NCI-H524 (cell line): ENCODE results near the gene CFAP52.
"Not testable (repeated sequence)": the region's sequence is repeated elsewhere in the genome, so short reads cannot be mapped to it uniquely, and the experiment has no call there.

ENCODE experiments used
- DNase-seq, 2 experiments: peaks; one replicate each; lab custom pipeline; 2025; lab: John Stamatoyannopoulos, UW

The CFAP52 gene

DNA sequence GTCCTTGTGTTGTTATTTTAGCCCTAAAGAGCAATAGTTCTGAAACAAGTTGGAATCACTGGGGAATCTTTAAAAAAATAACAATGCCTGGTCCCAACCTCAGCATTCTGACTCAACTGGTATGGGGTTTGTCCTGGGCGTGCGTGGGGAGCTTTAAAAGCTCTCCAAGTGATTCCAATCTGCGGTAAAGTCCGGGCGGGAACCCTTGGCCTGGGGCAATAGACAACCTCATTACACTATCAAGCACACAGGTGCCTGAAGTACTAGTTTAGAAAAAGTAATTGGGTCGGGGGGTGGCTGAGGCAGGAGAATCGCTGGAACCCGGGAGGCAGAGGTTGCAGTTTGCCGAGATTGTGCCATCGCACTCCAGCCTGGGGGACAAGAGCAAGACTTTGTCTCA is 5.2 kb upstream of the CFAP52 start:
- DNase-seq = no peak

DNA sequence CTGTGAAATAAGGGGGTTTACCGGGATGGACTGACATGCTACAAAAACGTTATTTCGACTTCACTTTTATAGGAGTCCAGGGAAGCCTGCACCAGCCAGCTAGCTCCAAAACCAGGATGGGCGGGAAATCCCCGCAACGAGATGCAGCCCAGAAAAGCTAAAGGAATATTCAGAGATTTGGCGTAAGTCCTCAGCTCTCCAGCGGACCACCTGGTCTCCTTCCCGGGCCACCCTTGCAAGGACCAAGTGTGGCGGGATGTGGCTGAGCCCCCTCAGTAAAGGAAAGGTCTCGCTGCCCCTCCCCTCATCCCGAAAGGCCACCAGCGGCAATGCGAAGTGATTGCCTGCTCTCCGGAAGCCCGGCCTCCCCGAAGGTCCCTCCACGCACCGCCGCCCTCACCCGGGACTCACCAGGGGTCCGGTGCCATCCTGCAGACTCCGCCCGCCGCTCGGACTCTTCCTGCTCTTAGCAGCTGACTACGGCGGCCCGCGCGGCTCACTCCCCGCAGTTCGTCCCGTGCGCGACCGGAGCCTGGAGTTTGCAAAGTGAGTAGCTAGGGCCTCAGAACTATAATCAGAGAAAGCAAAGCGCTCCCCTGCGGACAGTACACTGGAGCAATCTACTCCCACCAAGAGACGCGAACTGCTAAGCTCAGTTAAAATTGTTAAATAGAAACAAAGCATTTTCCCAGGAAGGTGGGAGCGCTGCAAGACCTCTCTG is 901 bp upstream of the CFAP52 start, which contains the start of gene STX8:
TSS of gene STX8 (minus strand) at position 440 of the 721 bp plus-strand sequence. CDS start at position 428, 12 bp downstream.
- DNase-seq = peak; percentile 64 to 86

DNA sequence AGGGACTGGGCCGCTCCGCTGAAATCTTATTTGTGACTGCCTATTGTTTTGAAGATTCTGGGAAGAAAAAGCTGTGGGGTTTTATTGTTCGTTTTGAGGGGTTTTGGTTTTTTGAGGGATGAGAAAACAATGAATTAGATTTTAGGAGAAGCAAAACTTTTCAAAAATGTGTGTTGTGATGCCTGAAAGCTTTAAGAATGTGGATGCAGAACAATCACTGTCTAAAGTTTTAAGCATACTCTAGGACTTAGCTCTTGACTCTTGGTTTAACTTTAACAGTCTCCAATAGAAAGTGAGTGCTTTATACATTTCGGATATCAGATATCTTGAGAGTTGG is 899 bp downstream of the CFAP52 start:
- no peak for DNase-seq

DNA sequence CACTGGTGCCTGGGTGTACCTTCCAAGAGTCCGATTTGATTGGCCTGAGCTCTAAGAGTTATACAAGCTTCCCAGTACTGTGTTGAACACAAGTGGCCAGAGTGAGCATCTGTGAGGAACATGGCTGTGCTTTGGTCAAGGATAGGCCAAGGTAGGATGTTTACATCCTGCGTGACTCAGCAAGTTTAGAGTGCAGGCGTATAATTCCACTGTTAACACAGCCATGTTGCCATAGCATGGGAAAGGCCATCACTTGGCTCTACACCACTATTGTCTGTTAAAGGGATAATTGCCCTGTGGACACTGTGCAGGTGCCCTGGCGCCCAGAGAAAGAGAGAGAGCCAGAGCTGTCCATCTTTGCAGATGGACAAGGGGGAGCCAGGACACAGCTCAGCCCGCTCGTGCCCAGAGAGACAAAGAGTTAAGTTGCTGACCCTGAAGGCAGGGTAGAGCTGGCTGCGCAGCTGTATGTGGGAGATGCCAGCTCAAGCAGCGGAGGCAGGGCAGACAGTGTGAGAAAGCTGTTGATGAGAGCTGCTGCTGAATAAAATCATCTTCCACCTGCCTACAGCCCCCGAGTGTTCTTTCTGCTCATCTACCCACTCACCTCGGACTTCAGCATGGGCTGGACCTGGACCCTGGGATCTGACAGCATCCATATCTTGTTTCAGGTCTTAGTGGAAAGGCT is 11.7 kb downstream of the CFAP52 start:
- no peak for DNase-seq

DNA sequence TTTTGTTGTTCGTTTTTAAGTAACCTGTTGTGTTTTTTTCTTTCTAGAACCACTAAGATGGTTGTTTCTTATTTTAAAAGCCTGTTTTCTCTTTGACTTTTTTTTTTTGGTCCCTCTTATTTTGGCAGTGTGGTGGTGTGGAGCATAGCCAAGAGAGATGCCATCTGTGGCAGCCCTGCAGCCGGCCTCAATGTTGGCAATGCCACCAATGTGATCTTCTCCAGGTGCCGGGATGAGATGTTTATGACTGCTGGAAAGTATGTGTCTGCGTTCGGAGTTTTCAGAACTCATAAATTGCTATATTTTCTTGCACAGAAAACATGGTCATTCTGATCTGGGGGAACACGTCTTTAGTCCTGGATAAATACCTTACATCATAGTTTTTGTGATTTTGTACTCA is 17.6 kb downstream of the CFAP52 start:
- no peak for DNase-seq

DNA sequence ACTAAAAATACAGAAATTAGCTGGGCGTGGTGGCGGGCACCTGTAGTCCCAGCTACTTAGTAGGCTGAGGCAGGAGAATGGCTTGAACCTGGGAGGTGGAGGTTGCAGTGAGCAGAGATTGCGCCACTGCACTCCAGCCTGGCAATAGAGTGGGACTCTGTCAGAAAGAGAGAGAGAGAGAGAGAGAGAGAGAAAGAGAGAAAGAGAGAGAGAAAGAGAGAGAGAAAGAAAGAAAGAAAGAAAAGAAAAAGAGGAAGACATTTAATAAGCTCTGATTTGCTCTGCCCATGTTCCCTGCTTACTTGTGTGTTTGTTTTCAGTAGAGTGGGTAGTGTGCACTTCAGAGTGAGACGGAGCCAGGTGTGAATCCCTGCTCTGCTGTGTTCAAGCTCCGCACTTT is 21.2 kb downstream of the CFAP52 start:
- not testable (repeated sequence) for DNase-seq

DNA sequence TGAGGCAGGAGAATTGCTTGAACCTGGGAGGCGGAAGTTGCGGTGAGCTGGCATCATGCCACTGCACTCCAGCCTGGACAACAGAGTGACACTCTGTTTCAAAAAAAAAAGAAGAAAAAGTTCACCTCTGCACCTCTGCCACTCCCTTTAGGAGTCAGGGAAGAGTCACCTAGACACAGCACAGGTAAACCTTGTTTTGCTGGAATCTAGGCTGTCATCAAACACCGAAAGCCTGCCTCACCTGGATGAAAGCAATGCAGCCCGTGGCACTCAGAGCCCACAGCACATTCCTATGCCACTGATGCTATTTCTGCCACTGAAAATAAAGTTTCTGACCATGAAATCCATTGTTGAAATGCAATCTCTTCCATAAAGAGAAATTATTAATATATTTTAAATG is 22.2 kb downstream of the CFAP52 start:
- no peak for DNase-seq

DNA sequence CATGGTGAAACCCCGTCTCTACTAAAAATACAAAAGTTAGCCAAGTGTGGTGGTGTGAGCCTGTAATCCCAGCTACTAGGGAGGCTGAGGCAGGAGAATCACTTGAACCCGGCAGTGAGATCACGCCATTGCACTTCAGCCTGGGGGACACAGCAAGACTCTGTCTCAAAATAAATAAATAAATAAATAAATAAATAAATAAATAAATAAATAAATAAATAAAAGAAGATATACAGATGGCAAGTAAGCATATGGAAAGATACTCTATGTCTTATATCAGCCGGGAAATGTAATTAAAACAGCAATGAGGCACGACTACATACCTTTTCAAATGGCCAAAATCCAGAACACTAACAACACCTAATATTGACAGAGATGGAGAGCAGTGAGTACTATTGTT is 28.1 kb downstream of the CFAP52 start:
- DNase-seq = not testable (repeated sequence)

DNA sequence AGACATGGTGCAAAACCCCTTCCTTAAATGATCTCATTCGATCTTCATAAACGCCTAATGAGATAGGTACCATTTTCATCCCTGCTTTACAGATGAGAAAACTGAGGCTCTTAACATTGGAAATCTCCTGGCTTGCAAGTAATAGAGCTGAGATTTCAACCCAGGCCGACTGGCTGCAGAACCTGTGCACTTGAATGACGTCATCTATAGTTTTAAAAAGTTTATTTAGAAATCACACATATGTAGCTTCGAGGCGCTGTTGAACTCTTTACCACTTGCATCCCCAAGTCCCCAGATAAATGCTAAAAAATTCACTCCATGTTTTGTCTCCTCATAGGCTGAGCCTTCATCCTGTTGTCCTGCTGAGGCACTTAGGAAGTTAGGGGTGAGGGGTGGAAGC is 30.0 kb downstream of the CFAP52 start:
- DNase-seq = no peak

DNA sequence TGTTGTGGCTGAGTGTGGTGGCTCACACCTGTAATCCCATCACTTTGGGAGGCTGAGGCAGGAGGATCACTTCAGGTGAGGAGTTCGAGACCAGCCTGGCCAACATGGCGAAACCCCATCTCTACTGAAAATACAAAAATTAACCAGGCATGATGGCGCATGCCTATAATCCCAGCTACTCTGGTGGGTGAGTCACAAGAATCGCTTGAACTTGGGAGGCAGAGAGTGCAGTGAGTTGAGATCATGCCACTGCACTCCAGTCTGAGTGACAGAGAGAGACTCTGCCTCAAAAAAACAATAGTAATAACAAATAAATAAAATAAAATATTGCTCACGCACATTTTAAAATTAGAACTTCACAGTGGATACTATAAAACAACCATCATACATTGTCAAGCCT is 30.6 kb downstream of the CFAP52 start:
- DNase-seq = not testable (repeated sequence)

DNA sequence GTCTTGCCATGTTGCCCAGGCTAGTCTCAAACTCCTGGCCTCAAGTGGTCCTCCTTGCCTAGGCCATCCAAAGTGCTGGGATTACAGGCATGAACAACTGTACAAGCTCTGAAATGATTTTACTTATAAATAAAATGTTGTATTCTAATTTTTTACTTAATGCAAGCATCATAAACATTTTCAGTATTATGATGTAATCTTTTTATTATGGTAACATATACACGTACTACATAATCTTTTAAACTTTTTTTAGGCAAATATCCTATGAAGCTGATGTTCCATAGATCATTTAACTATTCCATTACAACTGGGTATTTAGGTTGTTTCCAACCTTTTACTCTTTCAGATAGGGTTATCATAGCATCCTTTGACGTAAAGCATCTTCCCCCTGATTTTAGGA is 35.1 kb downstream of the CFAP52 start:
- no peak for DNase-seq

DNA sequence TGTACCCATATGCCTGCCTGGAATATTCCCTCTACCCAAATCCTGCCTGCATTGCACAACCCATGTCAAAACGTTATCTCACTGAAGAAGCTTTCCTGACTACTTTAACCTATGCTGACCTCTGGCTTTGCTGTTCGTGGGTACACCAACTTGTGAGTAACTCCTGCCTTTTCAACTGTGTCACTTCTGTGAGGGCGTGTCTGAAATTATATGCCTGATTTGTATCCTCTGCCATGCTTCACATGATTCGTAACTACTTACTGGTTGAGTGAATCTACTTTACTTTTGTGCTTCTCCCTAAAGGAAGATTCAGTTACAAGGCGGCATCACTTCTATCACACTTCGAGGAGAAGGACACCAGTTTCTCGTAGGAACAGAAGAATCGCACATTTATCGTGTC is 35.6 kb downstream of the CFAP52 start:
- DNase-seq = no peak

DNA sequence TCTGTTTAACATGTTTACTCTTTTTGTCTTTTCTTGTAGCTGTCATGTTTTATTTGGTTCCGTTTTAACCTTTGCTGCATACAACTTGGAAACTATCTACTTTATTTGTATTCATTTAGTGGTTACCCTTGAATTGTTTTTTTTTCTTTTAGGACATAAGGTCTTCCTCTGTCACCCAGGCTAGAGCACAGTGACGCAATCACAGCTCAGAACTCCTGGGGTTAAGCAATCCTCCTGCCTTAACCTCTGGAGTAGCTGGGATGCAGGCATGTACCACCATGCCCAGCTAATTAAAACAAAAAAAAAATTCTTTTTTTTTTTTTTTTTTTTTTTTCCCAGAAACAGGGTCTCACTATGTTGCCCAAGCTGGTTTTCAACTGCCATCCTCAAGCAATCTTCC is 39.0 kb downstream of the CFAP52 start:
- no peak for DNase-seq

DNA sequence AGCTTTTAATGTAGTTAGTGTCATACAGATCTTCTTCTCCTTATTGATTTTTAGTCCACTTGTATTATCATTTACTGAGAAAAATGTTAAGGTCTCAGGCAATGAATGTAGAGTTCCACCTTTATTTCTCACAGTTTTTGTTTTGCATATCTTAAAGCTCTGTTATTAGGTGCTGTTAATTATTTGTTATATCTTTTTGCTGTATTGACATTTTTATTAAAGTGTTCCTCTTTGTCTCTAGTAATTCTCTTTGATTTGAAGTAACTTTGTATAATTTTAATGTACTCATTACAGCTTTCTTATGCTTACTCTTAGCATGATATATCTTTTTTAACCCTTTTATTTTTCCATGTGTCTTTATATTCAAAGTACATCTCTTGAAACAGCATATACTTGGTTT is 46.5 kb downstream of the CFAP52 start:
- no peak for DNase-seq

DNA sequence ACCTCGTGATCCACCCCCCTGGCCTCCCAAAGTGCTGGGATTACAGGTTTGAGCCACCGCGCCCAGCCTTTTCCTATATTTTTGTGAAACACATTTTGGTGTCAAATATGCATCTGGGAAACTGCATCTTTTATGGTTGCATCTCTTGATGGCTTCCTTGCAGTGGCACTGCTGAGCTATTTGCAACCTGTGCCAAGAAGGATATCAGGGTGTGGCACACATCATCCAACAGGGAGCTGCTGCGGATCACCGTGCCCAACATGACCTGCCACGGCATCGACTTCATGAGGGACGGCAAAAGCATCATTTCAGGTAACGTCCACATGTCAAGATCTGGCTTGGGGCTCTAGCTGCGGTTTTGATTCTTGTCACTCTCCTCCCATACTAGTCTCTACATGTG is 52.1 kb downstream of the CFAP52 start:
- peak in 1 of 2 experiments; percentile 7 for DNase-seq

DNA sequence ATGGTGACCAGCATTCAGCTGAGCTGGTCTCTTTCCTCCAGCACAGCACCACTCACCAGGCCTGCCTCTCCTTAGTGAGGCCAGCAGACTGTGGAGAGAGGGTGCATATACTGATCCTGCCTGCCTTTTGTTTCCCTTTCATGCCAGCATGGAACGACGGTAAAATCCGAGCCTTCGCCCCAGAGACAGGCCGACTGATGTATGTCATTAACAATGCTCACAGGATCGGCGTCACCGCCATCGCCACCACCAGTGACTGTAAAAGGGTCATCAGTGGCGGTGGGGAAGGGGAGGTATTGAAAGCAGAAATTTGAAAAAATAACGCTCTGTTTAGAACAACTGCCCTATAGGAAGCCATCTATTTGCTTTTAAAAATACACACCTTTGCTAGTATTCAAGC is 56.3 kb downstream of the CFAP52 start:
- DNase-seq = no peak

DNA sequence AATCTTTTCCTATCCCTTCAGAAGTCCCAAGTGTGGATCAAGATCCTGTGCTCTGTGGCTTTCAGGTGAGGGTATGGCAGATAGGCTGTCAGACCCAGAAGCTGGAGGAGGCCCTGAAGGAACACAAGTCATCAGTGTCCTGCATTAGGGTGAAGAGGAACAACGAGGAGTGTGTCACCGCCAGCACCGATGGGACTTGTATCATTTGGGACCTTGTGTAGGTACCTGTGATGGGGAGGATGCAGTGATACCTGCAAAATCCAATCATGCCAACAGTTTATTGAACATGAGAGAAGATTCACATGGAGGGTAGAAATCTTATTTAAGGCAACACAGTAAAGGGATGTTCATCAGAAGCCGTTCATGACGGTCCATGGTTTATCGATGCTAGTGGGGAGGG is 58.9 kb downstream of the CFAP52 start:
- no peak for DNase-seq

DNA sequence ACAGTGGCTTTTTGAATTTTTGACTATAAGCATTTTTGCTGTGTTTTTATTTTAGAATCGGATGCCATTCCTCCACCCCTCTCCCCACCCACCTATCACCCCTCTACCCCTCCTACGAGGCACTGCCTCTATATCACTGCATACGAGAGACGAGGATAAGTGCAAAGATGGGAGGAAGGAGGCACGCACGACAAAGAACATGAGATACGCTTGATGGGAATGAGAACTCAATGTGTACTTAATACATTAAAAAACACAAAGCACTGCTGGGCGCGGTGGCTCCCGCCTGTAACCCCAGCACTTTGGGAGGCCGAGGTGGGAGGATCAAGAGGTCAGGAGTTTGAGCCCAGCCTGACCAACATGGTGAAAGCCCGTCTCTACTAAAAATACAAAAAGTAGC is 60.1 kb downstream of the CFAP52 start:
- DNase-seq = no peak

DNA sequence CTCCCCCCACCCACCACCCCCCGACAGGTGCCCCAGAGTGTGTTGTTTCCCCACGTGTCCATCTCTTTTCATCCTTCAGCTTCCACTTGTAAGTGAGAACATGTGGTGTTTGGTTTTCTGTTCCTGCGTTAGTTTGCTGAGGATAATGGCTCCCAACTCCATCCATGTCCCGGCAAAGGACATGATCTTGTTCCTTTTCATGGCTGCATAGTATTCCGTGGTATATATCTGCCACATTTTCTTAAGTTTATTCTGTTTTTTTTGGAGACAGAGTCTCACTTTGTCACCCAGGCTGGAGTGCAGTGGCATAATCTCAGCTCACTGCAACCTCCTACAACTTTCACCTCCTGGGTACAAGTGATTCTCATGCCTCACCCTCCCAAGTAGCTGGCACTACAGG is 63.9 kb downstream of the CFAP52 start:
- DNase-seq = not testable (repeated sequence)

DNA sequence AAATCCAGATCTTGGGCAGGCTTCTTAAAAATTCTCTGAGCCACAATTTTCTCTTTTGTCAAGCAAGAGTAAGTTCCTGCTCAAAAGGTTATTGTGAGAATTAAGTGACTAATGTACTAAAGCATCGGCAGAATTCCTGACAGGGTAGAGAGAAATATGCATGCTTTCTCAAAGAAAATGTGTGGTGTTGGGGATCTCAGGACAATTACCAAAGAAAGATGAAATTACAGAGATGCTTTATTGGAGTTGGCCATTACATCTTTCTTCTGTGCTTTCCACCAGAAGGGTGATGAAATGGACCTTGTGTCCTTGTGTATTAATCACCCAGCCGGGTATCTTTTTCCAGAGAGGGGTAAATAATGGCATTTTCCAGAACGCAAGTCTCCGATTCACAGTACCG is 67.2 kb downstream of the CFAP52 start:
- no peak for DNase-seq

DNA sequence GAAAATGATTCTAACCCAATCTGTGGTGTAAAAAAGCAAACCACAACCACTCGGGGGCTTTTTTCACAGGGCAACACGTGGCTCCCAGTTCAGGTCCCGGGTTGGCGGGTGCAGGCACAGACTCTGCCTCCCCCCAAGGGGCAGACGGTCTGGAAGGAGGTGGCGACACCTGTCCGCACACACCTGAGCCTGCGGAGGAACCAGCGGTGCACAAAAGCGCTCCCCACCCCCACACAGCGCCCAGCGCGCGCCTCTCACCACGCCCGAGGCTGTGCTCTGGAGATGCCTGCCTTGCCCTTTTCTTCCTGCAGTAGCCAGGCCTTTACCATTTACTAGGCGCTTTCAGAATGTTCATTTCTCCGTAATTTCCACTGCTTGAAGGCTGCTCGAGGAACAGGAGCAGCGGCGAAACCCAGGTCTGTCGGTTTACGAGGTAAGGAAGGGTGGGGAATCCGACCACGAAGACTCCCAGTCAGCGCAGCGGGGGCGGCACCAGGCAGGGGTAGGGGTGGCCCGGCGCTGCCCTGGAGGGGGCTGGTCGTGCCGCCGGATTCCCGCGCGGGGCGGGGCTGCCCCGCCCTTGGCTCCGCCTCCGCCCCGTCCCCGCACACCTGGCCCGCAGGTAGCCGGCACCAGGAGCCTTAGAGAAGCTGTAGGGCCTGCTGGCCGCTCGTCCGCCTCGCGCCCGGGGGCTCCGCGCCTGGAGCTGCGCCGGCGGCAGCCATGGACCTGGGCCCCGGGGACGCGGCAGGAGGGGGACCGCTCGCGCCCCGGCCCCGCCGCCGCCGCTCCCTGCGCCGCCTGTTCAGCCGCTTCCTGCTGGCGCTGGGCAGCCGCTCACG is 68.7 kb downstream of the CFAP52 start, which contains the start of gene USP43:
TSS of gene USP43 (plus strand) at position 608 of the 842 bp plus-strand sequence. CDS start at position 724, 116 bp downstream.
- peak; percentile 80 to 85 for DNase-seq

DNA sequence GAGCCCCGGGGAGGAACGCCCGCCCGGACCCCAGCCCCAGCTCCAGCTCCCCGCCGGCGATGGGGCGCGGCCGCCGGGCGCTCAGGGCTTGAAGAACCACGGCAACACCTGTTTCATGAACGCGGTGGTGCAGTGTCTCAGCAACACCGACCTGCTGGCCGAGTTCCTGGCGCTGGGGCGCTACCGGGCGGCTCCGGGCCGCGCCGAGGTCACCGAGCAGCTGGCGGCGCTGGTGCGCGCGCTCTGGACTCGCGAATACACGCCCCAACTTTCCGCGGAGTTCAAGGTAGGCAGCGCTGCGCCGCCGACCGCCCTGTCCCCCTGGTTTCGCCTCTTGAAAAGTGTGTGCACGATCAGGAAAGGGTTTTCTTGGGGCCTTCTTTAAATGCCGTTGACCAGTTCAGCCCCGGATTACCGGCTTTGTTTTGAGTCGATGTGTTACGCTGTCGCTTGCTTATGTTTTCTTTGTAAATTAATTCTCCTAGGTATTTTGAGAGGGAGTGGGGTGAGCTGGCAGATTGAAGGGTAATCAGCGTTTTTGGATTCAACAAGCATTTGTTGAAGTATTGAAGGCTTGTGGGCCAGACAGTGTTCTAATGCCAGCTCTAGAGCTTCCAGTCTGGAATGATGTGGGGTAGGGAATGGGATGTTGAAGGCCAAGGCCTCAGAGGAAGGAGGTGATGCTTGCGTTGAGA is 69.6 kb downstream of the CFAP52 start:
- peak; percentile 59 to 82 for DNase-seq
